Measurements from ENCODE around the gene APH1B. TPM values are rescaled to one million over a fixed set of nuclear protein-coding genes. Genes with fewer than 3 reads are reported as not detected.

APH1B gene
- total RNA-seq, 1 experiment from 2014 or later = 14.0 TPM

- no peak for DNase-seq (ENCODE audit: low read depth, low spot score)
- intact Hi-C loops (cut with micrococcal nuclease; ENCODE audit: unreplicated experiment) (no loop called here), in situ Hi-C loops (cut with HindIII; ENCODE audit: low pct_unique_long_range_greater_than_20kb, low sequenced_read_pairs) (no loop called here)
- no peaks in the 10 kb centered on the region for H3K9me3 ChIP-seq (ENCODE audit: control insufficient read depth, insufficient read depth, low read depth, low read length)
- H3K27me3 ChIP-seq (ENCODE audit: control insufficient read depth, insufficient read depth, low read length) = no peaks in the 10 kb centered on the region
- BruUV-seq (replicated peaks) = no TSS peak
- TF ChIP-seq SIN3A (IDR thresholded peaks at IDR 0.05; ENCODE audit: borderline replicate concordance, insufficient read depth, low read depth, low read length) = no peak
- TF ChIP-seq TCF7L2 (IDR thresholded peaks at IDR 0.05; ENCODE audit: low read depth, low read length) = no peak
- H3K36me3 ChIP-seq (ENCODE audit: control insufficient read depth, insufficient read depth, low read length) = no peaks in the 10 kb centered on the region
- no peak overlapping the region for H3K27ac ChIP-seq (ENCODE audit: low read length)
- ATAC-seq = no peak
- POLR2A ChIA-PET = no interaction called here
- H3K4me1 ChIP-seq (ENCODE audit: control insufficient read depth, insufficient read depth, low read length) = no peaks in the 10 kb centered on the region; the same call in 1 of the 2 replicates
- CTCF ChIA-PET = no interaction called here
- H3K4me3 ChIP-seq (ENCODE audit: low read depth in 2 of 2, low read length in 2 of 2) = no peak overlapping the region
Observed at GRCh38 chr15:63284335-63284734, 6.9 kb downstream of the APH1B start.

DNA sequence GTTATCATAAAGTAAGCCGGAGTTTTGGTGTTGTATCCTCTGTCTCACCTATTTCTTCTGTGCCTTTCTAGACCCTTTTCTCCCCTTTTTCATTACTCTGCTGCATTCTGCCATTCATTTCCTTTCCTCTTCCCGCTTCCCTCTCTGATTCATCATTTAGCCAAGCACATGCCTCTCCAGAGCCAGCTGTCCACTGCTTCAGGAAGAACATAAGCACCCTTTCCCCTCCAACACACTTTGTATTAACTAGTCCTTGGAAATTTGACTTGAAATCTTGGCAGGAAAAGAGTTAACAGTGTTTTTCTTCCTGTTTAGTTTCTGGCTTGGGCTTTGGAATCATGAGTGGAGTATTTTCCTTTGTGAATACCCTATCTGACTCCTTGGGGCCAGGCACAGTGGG is 9.7 kb downstream of the APH1B start:
- H3K27me3 ChIP-seq (ENCODE audit: control insufficient read depth, insufficient read depth, low read length) = no peaks in the 10 kb centered on the region
- no peak overlapping the region for H3K4me3 ChIP-seq (ENCODE audit: low read depth in 2 of 2, low read length in 2 of 2)
- intact Hi-C loops (cut with micrococcal nuclease; ENCODE audit: unreplicated experiment) = no loop called here
- CTCF ChIA-PET = no interaction called here
- no peaks in the 10 kb centered on the region for H3K9me3 ChIP-seq (ENCODE audit: control insufficient read depth, insufficient read depth, low read depth, low read length)
- H3K4me1 ChIP-seq (ENCODE audit: control insufficient read depth, insufficient read depth, low read length) = no peaks in the 10 kb centered on the region; the same call in 1 of the 2 replicates
- H3K27ac ChIP-seq (ENCODE audit: low read length) = no peak overlapping the region
- DNase-seq (ENCODE audit: low read depth, low spot score) (no peak), ATAC-seq (no peak)
- in situ Hi-C loops (cut with HindIII; ENCODE audit: low pct_unique_long_range_greater_than_20kb, low sequenced_read_pairs) = no loop called here
- no peaks in the 10 kb centered on the region for H3K36me3 ChIP-seq (ENCODE audit: control insufficient read depth, insufficient read depth, low read length)
- BruUV-seq (replicated peaks) = no TSS peak
- POLR2A ChIA-PET = no interaction called here
- TF ChIP-seq POLR2AphosphoS5 (IDR thresholded peaks at IDR 0.05; ENCODE audit: low read depth, low read length) = no peak
- no peak for TF ChIP-seq SIN3A (IDR thresholded peaks at IDR 0.05; ENCODE audit: borderline replicate concordance, insufficient read depth, low read depth, low read length)
- TF ChIP-seq TCF7L2 (IDR thresholded peaks at IDR 0.05; ENCODE audit: low read depth, low read length) = no peak
- no peak for TF ChIP-seq CTCF (IDR thresholded peaks at IDR 0.05)

- Histone ChIP-seq H3K27me3 (ENCODE audit: control insufficient read depth, insufficient read depth, low read length) (no peaks in the 10 kb centered on the region), H3K4me1 (ENCODE audit: control insufficient read depth, insufficient read depth, low read length) (no peaks in the 10 kb centered on the region; the same call in 1 of the 2 replicates), H3K4me3 (ENCODE audit: low read depth in 2 of 2, low read length in 2 of 2) (no peak overlapping the region), H3K36me3 (ENCODE audit: control insufficient read depth, insufficient read depth, low read length) (no peaks in the 10 kb centered on the region), H3K27ac (ENCODE audit: low read length) (no peak overlapping the region), H3K9me3 (ENCODE audit: control insufficient read depth, insufficient read depth, low read depth, low read length) (no peaks in the 10 kb centered on the region)
- BruUV-seq (replicated peaks) = no TSS peak
- ATAC-seq (no peak), DNase-seq (ENCODE audit: low read depth, low spot score) (no peak)
- TF ChIP-seq SIN3A (IDR thresholded peaks at IDR 0.05; ENCODE audit: borderline replicate concordance, insufficient read depth, low read depth, low read length) = no peak
- no peak for TF ChIP-seq REST (IDR thresholded peaks at IDR 0.05; ENCODE audit: insufficient read depth in 1 of 2, low read depth in 2 of 2, low read length in 1 of 2)
- no peak for TF ChIP-seq TCF7L2 (IDR thresholded peaks at IDR 0.05; ENCODE audit: low read depth, low read length)
- ChIA-PET CTCF (interaction anchor here (0.7 to 2.1 kb wide), 3 partner anchors 10 to 126 kb away, joined by 3 to 9 read pairs (median 5); no protein-coding TSS in a partner anchor), POLR2A (no interaction called here)
- intact Hi-C loops (cut with micrococcal nuclease; ENCODE audit: unreplicated experiment) = loop anchor here (1.0 kb wide), 1 partner anchor 115 kb away; no protein-coding TSS in a partner anchor
- in situ Hi-C loops (cut with HindIII; ENCODE audit: low pct_unique_long_range_greater_than_20kb, low sequenced_read_pairs) = no loop called here
Observed at GRCh38 chr15:63288342-63288741, 10.9 kb downstream of the APH1B start.

All from Panc1 (cell line).